ENCODE results near the gene FRYL. TPM values are rescaled to one million over a fixed set of nuclear protein-coding genes. Genes with fewer than 3 reads are reported as not detected.

Gene FRYL
- polyA plus RNA-seq, 1 donor from 2014 or later, result 64.0 TPM

DNA sequence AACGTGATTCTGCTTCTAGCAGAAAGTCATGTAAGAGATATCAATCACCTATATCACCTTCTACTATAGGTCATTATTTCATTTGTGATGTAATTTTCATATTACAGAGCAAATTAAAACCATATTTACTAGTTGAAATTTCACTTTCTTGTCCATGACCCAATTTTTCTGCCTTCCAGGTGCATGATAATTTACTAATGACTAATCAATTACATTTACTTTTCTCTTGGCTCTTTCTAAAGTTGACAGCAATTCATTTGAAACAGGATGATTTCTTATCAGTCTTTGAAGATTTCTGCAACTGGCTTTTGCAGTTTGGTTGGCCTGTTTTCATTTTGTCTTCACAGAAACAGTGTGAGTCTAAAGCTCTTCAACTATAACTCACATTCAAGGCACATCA is 208.6 kb downstream of the FRYL start:
- Histone ChIP-seq H3K9ac (ENCODE audit: low read length) (no peak overlapping the region), H4K20me1 (ENCODE audit: insufficient read depth) (no peaks in the 10 kb centered on the region), H3K79me2 (replicated peaks; ENCODE audit: insufficient read depth, low read length) (no peaks in the 10 kb centered on the region), H2AFZ (ENCODE audit: low read depth, low read length) (no peak overlapping the region), H3K27ac (ENCODE audit: low read length) (no peak overlapping the region), H3F3A (ENCODE audit: insufficient read depth, low read length, poor library complexity, severe bottlenecking) (no peaks in the 10 kb centered on the region), H3K9me2 (ENCODE audit: insufficient read depth, low read length) (no peaks in the 10 kb centered on the region), H3K36me3 (ENCODE audit: insufficient read depth, low read length) (peaks cover 6% of the 10 kb centered on the region), H3K27me3 (ENCODE audit: insufficient read depth, low read depth, low read length) (no peaks in the 10 kb centered on the region), H3K4me2 (ENCODE audit: low read length) (no peak overlapping the region), H3K4me3 (ENCODE audit: low read length) (no peak overlapping the region), H3K9me3 (ENCODE audit: low read length) (no peaks in the 10 kb centered on the region)
- TF ChIP-seq, protein P1, sequence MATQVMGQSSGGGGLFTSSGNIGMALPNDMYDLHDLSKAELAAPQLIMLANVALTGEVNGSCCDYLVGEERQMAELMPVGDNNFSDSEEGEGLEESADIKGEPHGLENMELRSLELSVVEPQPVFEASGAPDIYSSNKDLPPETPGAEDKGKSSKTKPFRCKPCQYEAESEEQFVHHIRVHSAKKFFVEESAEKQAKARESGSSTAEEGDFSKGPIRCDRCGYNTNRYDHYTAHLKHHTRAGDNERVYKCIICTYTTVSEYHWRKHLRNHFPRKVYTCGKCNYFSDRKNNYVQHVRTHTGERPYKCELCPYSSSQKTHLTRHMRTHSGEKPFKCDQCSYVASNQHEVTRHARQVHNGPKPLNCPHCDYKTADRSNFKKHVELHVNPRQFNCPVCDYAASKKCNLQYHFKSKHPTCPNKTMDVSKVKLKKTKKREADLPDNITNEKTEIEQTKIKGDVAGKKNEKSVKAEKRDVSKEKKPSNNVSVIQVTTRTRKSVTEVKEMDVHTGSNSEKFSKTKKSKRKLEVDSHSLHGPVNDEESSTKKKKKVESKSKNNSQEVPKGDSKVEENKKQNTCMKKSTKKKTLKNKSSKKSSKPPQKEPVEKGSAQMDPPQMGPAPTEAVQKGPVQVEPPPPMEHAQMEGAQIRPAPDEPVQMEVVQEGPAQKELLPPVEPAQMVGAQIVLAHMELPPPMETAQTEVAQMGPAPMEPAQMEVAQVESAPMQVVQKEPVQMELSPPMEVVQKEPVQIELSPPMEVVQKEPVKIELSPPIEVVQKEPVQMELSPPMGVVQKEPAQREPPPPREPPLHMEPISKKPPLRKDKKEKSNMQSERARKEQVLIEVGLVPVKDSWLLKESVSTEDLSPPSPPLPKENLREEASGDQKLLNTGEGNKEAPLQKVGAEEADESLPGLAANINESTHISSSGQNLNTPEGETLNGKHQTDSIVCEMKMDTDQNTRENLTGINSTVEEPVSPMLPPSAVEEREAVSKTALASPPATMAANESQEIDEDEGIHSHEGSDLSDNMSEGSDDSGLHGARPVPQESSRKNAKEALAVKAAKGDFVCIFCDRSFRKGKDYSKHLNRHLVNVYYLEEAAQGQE (IDR thresholded peaks at IDR 0.05; ENCODE audit: borderline replicate concordance), result no peak
- no peak for TF ChIP-seq TAF1 (IDR thresholded peaks at IDR 0.05; ENCODE audit: low read depth)
- no peak for TF ChIP-seq EZH2 (IDR thresholded peaks at IDR 0.05; ENCODE audit: borderline replicate concordance, insufficient read depth, low read length, poor library complexity, severe bottlenecking)
- TF ChIP-seq POLR2AphosphoS5 (IDR thresholded peaks at IDR 0.05), result no peak
- TF ChIP-seq, protein P2, sequence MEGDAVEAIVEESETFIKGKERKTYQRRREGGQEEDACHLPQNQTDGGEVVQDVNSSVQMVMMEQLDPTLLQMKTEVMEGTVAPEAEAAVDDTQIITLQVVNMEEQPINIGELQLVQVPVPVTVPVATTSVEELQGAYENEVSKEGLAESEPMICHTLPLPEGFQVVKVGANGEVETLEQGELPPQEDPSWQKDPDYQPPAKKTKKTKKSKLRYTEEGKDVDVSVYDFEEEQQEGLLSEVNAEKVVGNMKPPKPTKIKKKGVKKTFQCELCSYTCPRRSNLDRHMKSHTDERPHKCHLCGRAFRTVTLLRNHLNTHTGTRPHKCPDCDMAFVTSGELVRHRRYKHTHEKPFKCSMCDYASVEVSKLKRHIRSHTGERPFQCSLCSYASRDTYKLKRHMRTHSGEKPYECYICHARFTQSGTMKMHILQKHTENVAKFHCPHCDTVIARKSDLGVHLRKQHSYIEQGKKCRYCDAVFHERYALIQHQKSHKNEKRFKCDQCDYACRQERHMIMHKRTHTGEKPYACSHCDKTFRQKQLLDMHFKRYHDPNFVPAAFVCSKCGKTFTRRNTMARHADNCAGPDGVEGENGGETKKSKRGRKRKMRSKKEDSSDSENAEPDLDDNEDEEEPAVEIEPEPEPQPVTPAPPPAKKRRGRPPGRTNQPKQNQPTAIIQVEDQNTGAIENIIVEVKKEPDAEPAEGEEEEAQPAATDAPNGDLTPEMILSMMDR (IDR thresholded peaks at IDR 0.05; ENCODE audit: poor library complexity, severe bottlenecking), result no peak

DNA sequence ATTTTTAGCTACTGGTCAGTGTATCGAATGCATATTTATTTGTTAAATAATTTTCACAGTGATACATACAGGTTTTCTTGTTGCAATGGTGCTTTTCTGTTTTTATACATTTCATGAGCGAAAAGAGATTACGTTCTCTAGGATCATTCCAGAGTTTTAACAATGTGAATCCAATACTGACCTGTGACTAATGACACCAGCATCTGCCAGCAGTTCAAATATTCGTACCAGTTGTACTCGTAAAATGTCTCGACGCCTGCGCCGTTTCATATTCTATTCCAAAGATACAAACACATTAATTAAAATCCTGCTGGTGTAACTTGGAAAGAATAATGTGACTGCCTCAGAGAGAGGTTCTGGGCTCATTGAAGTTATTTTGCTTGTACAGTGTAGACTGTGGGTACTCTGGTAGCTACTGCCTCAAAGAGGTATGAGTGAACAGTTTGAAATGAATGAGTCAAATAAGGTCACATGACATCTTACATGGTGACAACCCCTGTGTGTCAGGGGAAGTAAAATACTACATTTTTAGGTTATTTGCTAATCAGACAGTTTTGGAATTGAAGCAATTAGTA is 209.3 kb downstream of the FRYL start:
- Histone ChIP-seq H2AFZ (ENCODE audit: low read depth, low read length) (no peak overlapping the region), H4K20me1 (ENCODE audit: insufficient read depth) (no peaks in the 10 kb centered on the region), H3K9me3 (ENCODE audit: low read length) (no peaks in the 10 kb centered on the region), H3K9ac (ENCODE audit: low read length) (no peak overlapping the region), H3F3A (ENCODE audit: insufficient read depth, low read length, poor library complexity, severe bottlenecking) (no peaks in the 10 kb centered on the region), H3K79me2 (replicated peaks; ENCODE audit: insufficient read depth, low read length) (no peaks in the 10 kb centered on the region), H3K4me2 (ENCODE audit: low read length) (no peak overlapping the region), H3K27ac (ENCODE audit: low read length) (no peak overlapping the region), H3K27me3 (ENCODE audit: insufficient read depth, low read depth, low read length) (no peaks in the 10 kb centered on the region), H3K4me3 (ENCODE audit: low read length) (no peak overlapping the region), H3K9me2 (ENCODE audit: insufficient read depth, low read length) (no peaks in the 10 kb centered on the region), H3K36me3 (ENCODE audit: insufficient read depth, low read length) (peaks cover 6% of the 10 kb centered on the region)
- no peak for TF ChIP-seq TAF1 (IDR thresholded peaks at IDR 0.05; ENCODE audit: low read depth)
- no peak for TF ChIP-seq POLR2AphosphoS5 (IDR thresholded peaks at IDR 0.05)
- no peak for TF ChIP-seq EP300 (conservative IDR thresholded peaks at IDR 0.05; ENCODE audit: poor library complexity, severe bottlenecking)
- TF ChIP-seq MXI1 (conservative IDR thresholded peaks at IDR 0.05; ENCODE audit: poor library complexity, severe bottlenecking), result no peak
- TF ChIP-seq, protein P2 (IDR thresholded peaks at IDR 0.05; ENCODE audit: poor library complexity, severe bottlenecking), result no peak
- TF ChIP-seq RAD21 (conservative IDR thresholded peaks at IDR 0.05), result no peak
- TF ChIP-seq, protein P1 (IDR thresholded peaks at IDR 0.05; ENCODE audit: borderline replicate concordance), result no peak
- no peak for TF ChIP-seq EZH2 (IDR thresholded peaks at IDR 0.05; ENCODE audit: borderline replicate concordance, insufficient read depth, low read length, poor library complexity, severe bottlenecking)
